ENCODE data around the gene SLC22A23. TPM values are rescaled to one million over a fixed set of nuclear protein-coding genes. Genes with fewer than 3 reads are reported as not detected.

SLC22A23 gene
- total and polyA plus RNA-seq, 2 donors (not counting 1 experiment from before 2014, with no cell fraction given): 0.18 to 1.4 TPM

GRCh38 chr6:3353939-3354338 is 102.9 kb downstream of the SLC22A23 start:
- no peak overlapping the region for H3K9ac ChIP-seq (ENCODE audit: low read length)
- no peaks in the 10 kb centered on the region for H3K79me2 ChIP-seq (ENCODE audit: control insufficient read depth, insufficient read depth, low read length)
- no peaks in the 10 kb centered on the region for H3K36me3 ChIP-seq (replicated peaks in 1 of 2; ENCODE audit: control extremely low read depth in 1 of 2, control insufficient read depth in 1 of 2, extremely low read depth in 1 of 2, insufficient read depth in 2 of 2, low read length in 1 of 2)
- H3K4me2 ChIP-seq (replicated peaks; ENCODE audit: low read depth, low read length, poor library complexity, severe bottlenecking): no peak overlapping the region
- 95% methylated on average over 2 of the region's 5 CpGs for WGBS (ENCODE audit: insufficient coverage)
- TF ChIP-seq EZH2 (IDR thresholded peaks at IDR 0.05; ENCODE audit: borderline replicate concordance, insufficient read depth, low read depth, low read length, poor library complexity, severe bottlenecking): no peak
- H3K9me3 ChIP-seq (ENCODE audit: control extremely low read depth in 1 of 3, control insufficient read depth in 2 of 3, insufficient read depth in 1 of 3, low read length in 2 of 3): no peaks in the 10 kb centered on the region
- Mint-ChIP-seq H3K27ac (no peak overlapping the region), H3K27me3 (peaks cover 6% of the 10 kb centered on the region), H3K4me3 (no peak overlapping the region), H3K9me3 (ENCODE audit: insufficient read depth) (no peaks in the 10 kb centered on the region), H3K4me1 (peaks cover 48% of the 10 kb centered on the region)
- ATAC-seq (ENCODE audit: low read depth) (no peak), DNase-seq (peak; percentile 12)
- H4K20me1 ChIP-seq (ENCODE audit: control insufficient read depth, insufficient read depth, low read length, poor library complexity, severe bottlenecking): no peaks in the 10 kb centered on the region
- H3K27ac ChIP-seq (ENCODE audit: low read length in 2 of 2): no peak overlapping the region
- H3K27me3 ChIP-seq (replicated peaks in 1 of 4; ENCODE audit: control extremely low read depth in 1 of 4, control insufficient read depth in 3 of 4, insufficient read depth in 4 of 4, low read length in 3 of 4): peaks cover 0 to 3% (median under 1%) of the 10 kb centered on the region in 4 experiments
- no peak overlapping the region for H3K4me3 ChIP-seq (ENCODE audit: control extremely low read depth in 1 of 5, extremely low read depth in 1 of 5, insufficient read depth in 1 of 5, low read depth in 2 of 5, low read length in 4 of 5)
- ChIA-PET POLR2A (no interaction called here), CTCF (interaction anchor here (1.1 kb wide), 1 partner anchor 55 kb away, joined by 3 read pairs; no protein-coding TSS in a partner anchor)
- peaks cover 26 to 37% of the 10 kb centered on the region in 2 donors for H3K4me1 ChIP-seq (ENCODE audit: control insufficient read depth in 2 of 2, insufficient read depth in 2 of 2, low read length in 2 of 2)
- H2AFZ ChIP-seq (ENCODE audit: insufficient read depth, low read depth, low read length, poor library complexity, severe bottlenecking): no peak overlapping the region
- intact Hi-C loops (cut with micrococcal nuclease): loop anchor here (10.0 kb wide), 2 partner anchors 1421 to 1651 kb away; partner anchors contain the start of genes CDYL and RPP40

- peak overlapping the region; percentile 60 for H3K27ac Mint-ChIP-seq
- CTCF ChIA-PET: interaction anchor here (0.7 to 1.1 kb wide), 2 partner anchors 18 to 56 kb away, joined by 3 read pairs; no protein-coding TSS in a partner anchor
- peak overlapping the region; percentile 31 for H3K4me2 ChIP-seq (replicated peaks; ENCODE audit: low read depth, low read length, poor library complexity, severe bottlenecking)
Observed at GRCh38 chr6:3353213-3353903, 103.5 kb downstream of the SLC22A23 start.

More at GRCh38 chr6:3353213-3353903, 103.5 kb downstream of the SLC22A23 start:
- H3K4me1 ChIP-seq (ENCODE audit: control insufficient read depth in 2 of 2, insufficient read depth in 2 of 2, low read length in 2 of 2): peaks cover 26 to 37% of the 10 kb centered on the region in 2 donors
- DNase-seq: no peak
- peaks cover 48% of the 10 kb centered on the region for H3K4me1 Mint-ChIP-seq
- POLR2A ChIA-PET: no interaction called here
- no peak overlapping the region for H3K4me3 ChIP-seq (ENCODE audit: control extremely low read depth in 1 of 5, extremely low read depth in 1 of 5, insufficient read depth in 1 of 5, low read depth in 2 of 5, low read length in 4 of 5)
- H3K27me3 ChIP-seq (replicated peaks in 1 of 4; ENCODE audit: control extremely low read depth in 1 of 4, control insufficient read depth in 3 of 4, insufficient read depth in 4 of 4, low read length in 3 of 4): peaks cover 0 to 7% (median 2%) of the 10 kb centered on the region in 4 experiments
- 77% methylated on average over 7 of the region's 9 CpGs for WGBS (ENCODE audit: insufficient coverage)
- H3K9ac ChIP-seq (ENCODE audit: low read length): no peak overlapping the region
- H3K79me2 ChIP-seq (ENCODE audit: control insufficient read depth, insufficient read depth, low read length): no peaks in the 10 kb centered on the region
- no peak for ATAC-seq (ENCODE audit: low read depth)
- H4K20me1 ChIP-seq (ENCODE audit: control insufficient read depth, insufficient read depth, low read length, poor library complexity, severe bottlenecking): no peaks in the 10 kb centered on the region
- no peak overlapping the region for H3K4me3 Mint-ChIP-seq
- TF ChIP-seq EZH2 (IDR thresholded peaks at IDR 0.05; ENCODE audit: borderline replicate concordance, insufficient read depth, low read depth, low read length, poor library complexity, severe bottlenecking) (no peak), CTCF (IDR thresholded peaks at IDR 0.05) (no peak)
- H3K27ac ChIP-seq (ENCODE audit: low read length in 2 of 2): no peak overlapping the region
- H3K9me3 ChIP-seq (ENCODE audit: control extremely low read depth in 1 of 3, control insufficient read depth in 2 of 3, insufficient read depth in 1 of 3, low read length in 2 of 3): no peaks in the 10 kb centered on the region
- peaks cover 10% of the 10 kb centered on the region for H3K27me3 Mint-ChIP-seq
- H3K36me3 ChIP-seq (replicated peaks in 1 of 2; ENCODE audit: control extremely low read depth in 1 of 2, control insufficient read depth in 1 of 2, extremely low read depth in 1 of 2, insufficient read depth in 2 of 2, low read length in 1 of 2): no peaks in the 10 kb centered on the region
- intact Hi-C loops (cut with micrococcal nuclease): loop anchor here (10.0 kb wide), 2 partner anchors 1421 to 1651 kb away; partner anchors contain the start of genes CDYL and RPP40
- H2AFZ ChIP-seq (ENCODE audit: insufficient read depth, low read depth, low read length, poor library complexity, severe bottlenecking): no peak overlapping the region
- no peaks in the 10 kb centered on the region for H3K9me3 Mint-ChIP-seq (ENCODE audit: insufficient read depth)
